ENCODE results near the gene TNS1.
"Not testable (repeated sequence)": the region's sequence is repeated elsewhere in the genome, so short reads cannot be mapped to it uniquely, and the experiment has no call there.

Gene TNS1

DNA sequence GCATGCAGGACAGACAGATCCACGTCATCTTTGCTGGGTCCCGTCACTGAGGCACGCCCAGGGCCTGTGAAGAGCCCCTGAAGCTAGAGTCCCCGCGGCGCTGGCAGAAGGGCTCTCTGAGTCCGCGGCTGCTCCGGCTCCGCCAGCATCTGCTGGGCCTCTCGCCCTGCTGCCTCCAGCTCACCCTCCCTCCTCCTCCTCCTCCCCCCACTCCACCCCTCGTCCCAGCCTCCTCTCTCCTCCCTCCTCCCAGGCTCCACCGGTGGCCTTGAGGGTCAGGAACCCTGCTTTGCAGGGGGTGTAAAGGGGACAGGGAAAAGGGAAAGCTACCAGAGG lies at the start of gene TNS1:
TSS of gene TNS1 (minus strand) at position 151 of the 336 bp plus-strand sequence. CDS start at position 28, 123 bp downstream.
- no peak for DNase-seq

DNA sequence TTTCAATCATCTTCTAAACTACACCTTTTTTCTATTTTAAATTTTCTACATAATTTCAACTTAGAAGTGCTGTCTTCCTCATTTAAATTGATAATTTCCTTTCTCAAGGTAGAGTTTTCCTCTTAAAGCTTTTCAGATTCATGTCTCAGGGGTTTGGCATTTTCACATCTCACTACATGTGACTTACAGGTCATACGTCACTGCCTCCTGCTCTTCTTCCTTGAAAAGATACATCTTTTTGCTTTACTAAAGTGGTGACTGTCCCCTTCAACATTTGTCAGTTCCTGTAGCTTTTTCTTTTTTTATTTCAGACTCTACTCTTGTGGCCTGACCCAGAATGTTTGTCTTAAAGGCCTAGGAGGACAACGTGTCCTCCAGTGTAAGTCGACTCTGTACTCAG lies 49.1 kb upstream of the TNS1 start:
- DNase-seq = no peak

DNA sequence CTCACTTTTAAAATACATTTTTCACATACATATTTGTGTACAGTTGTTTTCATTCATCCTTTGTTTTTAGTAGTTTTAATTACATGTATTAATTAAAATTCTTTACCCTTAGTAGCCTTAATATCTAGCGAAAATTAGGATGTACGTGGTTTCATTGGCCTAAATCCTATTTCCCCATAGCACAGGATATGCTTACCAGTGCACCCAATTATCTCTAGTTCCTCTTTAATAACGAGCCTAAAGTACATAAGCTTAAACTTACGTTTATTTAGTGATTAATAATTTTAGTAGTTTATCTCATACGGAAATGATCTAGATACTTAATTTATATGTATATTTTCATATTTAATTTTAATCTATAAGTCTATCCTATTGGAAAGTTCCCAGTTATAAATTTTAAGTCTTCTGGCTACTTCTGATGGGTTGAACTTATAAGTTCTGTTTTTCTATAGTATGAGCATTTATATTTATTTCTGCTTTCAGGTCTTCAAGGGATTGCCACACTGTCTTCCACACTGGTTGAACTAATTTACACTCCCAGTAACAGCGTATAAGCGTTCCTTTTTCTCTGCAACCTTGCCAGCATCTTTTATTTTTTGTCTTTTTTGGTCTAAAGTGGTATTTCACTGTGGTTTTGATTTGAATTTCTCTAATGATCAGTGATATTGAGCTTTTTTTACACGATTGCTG lies 44.9 kb upstream of the TNS1 start:
- DNase-seq = no peak

DNA sequence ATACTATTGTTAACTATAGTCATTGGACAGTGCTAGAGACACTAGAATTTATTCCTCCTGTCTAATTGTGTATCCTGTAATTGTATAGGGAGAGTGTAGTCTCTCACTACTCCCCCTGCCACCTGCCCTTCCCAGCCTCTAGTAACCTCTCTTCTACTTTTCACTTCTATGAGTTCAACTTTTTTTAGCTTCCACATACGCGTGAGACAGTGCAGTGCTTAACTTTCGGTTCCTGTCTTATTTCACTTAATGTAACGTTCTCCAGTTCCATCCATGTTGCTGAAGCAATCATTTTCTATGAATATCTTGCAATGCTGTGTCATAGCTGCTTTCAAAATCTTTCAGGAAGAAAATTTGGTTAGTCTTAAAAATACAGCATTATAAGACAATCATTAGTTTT lies 43.4 kb upstream of the TNS1 start:
- no peak for DNase-seq

DNA sequence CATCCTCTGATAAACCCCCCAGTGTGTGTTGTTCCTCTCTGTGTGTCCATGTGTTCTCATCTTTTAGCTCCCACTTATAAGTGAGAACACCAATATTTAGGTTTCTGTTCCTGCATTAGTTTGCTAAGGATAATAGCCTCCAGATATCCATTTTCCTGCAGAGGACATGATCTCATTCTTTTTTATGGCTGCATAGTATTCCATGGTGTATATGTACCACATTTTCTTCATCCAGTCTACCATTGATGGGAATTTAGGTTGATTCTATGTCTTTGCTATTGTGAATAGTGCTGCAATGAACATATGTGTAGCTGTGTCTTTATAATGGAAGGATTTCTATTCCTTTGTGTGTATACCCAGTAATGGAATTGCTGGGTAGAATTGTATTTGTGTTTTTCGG lies 41.8 kb upstream of the TNS1 start:
- not testable (repeated sequence) for DNase-seq

DNA sequence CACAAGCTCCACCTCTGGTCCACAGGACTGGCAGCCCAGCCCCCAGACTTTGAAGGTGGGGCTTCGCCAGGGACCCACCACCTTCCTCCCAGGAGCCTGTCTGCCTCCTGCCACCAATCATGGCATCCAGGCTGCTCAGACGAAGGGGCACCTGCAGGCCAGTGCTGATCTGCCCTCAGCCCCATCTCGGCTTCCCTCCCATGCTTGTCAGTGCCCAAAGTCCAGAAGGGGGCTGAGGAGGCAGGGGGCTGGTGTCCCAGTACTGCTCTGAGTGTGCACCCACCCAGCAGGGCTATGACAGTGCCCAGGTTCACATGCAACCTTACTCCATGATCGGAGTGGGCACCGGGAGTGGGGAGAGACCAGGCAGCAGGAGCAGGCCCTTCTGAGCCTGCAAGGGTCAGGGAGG lies 40.9 kb upstream of the TNS1 start:
- no peak for DNase-seq

DNA sequence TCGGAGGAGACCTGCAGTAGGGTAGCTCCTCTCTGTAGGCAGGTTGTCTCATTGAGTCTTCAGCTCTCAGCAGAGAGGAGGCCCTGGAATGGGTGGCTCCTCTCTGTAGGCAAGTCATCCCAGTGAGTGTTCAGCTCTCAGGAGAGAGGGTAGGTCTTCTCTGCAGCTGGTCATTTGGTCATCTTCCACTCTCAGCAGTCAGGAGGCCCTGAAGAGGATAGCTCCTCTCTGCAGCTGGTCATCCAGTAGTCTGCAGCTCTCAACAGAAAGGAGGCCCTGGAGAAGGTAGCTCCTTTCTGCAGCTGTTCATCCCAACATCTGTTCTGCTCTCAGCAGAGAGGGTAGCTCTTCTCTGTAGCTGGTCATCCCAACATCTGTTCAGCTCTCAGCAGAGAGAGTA lies 40.3 kb upstream of the TNS1 start:
- no peak for DNase-seq

DNA sequence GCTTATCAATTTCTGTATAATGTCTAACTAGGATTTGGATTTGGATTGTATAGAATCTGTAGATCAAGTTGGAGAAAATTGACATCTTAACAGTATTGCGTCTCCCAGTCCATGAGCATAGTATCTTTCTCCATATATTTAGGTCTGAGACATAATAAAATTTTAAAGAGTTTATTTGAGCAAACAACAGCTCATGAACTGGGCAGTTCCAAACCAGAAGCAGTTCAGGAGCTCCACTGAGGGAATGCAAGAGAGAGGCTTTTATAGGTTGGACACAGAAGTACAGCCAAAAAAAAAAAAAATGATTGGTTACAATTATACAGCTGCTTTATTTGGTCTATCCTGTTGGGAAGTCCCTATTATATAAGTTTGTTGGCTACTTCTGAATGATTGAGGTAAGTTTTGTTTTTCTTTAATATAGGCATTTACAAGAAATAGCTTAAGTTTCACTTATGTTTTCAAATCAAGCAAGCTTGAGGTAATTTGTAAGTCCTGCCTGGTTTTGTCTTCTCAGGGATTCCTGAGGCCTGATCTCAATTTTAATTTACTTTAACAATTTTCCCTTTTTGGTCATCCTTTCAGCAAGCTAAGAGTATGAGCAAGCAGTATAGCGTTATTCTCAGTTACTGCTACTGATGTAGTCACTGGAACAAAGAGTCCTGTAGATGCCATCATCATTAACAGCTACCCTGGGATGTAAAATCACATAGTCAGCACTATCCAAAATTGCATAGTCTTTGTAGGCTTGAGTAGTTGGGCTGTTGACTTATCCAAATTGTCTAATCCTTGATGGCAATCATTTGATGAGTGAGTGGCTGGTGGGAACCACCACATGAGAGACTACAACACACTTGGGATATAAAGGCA lies 38.7 kb upstream of the TNS1 start:
- DNase-seq = no peak

DNA sequence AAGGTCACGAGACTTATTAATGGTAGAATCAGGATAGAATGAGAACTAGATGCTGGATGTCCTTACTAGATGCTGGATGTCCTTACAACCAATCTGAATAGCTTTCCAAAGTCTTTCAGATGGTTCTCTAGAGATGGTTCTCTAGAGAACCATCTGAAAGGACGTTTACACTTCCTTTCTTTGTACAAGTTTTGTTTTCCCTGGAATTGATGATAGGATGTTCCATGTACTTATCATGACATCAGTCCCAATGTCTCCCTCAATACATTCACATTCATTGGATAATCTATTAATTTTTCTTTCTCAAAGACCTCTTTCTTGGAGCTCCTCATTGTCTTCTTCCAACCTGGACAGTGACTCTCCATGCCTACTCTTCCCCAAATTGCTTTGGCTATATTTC lies 38.1 kb upstream of the TNS1 start:
- no peak for DNase-seq

DNA sequence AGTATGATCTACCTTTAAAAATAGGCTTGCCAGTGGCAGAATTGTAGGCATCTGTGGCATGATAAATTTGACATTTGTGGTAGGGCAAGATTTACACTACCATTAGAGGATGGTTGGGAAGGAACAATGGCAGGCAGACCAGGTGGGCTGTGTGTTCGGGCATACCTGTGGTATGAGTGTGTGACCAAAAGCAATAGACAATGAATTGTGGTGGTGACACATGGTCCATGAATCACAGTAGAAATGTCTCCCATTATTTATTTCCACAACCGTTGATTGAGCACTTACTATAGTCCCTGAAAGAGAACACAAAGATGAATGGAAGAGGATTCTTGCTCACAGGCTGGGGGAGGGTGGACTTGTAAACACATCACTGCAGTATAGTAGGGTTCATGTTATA lies 36.4 kb upstream of the TNS1 start:
- DNase-seq = no peak

DNA sequence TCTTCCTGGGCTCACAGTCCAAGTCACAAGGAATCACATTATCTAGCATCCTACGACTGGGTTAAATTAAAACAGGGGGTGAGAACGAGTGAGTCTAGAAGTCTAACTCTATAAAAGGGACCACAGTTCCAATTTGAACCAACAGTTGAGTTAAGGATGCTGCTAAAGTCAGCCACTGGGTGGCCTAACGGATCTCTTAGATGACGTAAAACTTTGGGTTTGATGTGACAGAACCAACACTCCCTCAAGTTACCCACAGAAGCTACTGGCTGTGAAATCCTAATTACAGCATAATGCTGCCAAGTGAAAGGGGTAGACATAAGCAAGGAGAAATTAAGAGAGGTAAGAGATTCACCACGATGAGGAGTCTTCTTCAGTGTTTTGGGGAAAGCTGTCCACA lies 33.6 kb upstream of the TNS1 start:
- DNase-seq = no peak

DNA sequence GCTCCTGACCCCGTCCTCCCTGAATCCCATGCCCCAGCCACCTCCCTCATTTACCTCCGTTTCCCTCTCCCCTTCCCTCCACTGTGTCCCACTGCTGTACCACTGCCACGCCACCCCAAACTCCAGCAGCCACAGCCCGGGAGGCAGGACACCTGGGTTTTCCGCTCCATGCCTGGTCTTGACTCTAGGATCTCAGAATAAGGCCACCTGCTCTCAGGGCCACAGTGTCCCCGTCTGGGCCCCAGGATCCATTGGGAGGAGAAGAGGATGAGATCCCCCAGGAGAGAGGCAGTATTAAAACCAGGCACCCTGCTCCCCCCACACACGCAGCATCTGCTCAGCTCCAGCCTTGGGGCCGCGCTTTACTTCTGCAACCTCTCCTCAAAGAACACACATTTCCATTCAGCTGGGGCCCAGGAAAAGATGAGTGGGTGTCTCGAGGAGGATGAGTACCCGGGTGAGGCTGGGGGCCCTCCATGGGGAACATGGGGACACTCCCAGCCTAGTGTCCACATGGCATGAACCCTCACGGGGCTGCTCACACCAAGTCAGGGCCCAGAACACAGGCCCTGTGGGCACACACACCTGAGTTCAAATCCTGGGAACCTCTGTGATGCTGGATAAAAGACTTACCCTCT lies 32.8 kb upstream of the TNS1 start:
- no peak for DNase-seq

DNA sequence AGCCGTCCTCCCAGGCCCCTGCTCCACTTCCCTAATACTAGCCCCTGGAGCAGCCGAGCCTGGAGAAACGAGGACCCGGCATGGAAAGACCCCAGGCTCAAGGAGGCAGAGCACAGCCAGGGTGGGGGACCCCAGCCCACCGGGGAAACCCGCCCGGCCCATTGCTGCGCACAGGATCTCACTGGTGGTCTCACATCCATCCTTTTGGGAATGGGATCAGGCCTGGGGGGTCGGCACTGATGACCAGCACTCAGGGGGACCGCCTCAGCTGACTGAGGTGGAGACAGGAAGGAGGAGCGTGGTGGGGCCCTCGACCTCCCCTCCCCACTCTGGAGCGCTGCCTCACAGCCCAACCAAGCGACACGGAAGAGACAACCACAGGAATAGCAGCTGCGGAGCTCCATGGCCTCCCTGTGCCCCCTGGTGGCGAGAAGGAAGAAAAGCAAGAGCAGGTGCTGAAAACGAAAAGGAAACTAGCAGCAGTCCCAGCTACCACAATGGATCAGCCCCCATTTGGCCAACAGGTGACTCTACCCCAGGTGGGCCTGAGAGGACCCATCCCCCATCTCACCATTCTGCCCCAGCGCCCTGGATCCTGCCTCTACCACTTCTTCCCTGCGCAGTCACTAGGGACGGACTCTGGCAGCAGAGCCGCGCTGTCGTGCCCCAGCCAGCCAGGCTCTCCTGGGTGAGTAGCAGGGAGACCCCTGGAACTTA lies 31.9 kb upstream of the TNS1 start:
- peak; percentile 82 for DNase-seq

DNA sequence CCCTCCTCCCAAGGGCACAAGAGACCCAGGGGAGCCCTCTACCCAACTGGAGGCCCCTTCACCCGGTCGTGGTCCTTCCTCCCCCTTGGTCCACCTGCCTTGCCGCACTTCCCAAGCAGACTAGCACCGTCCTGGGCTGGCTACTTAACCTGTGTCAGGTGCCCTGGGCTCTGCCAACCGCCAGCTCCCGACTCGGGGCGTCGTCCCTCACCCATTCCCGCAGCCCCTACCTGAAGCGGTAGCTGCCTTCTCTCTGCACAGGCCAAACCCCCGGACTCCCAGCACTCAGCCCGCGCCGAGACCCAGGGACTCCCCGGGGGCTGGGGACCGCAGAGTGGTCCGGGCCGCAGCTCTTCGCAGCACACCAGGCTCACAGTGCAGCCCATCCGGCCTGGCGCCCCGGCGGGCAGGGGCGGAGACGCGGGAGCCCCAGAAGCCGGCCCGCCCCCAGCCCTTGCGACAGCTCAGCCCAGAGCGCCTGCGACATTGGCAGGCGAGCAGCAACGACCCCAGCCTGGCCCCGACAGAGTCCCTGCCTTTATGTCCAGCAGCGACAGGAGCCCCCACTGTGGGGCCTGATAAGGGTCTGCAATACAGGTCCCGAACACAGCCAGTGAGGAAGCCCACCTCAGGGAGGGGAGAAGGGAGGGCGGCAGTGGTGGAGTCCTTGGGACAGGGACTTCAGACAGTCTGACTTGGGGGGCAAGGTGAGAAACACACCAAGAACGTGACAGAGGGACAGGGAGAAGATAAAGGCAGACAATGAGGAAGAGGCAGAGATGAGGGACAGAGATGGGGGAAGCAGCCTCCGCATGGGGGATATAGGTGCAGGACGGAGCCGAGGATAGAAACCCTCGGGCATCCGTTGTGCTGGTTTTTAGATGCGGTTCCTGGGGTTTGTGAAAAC lies 31.0 kb upstream of the TNS1 start:
- no peak for DNase-seq

DNA sequence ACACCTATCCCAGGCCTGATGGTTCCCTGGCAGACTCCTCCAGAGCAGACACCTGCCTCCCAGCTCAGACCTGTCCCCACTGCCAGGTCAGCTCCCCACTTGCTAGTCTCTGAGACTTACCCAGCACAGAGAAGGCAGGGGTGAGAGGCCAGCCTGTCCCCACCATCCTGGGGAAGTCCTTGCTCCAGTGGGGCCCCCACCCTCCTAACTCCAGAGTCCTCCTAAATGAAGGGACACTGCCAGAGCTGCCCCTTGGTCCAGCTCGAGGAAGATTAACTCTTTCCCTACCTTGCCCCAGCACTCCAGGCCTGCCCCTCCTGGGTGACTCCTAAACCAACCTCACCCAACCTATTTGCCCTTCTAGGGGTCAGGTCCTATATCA lies 30.4 kb upstream of the TNS1 start:
- DNase-seq = no peak

DNA sequence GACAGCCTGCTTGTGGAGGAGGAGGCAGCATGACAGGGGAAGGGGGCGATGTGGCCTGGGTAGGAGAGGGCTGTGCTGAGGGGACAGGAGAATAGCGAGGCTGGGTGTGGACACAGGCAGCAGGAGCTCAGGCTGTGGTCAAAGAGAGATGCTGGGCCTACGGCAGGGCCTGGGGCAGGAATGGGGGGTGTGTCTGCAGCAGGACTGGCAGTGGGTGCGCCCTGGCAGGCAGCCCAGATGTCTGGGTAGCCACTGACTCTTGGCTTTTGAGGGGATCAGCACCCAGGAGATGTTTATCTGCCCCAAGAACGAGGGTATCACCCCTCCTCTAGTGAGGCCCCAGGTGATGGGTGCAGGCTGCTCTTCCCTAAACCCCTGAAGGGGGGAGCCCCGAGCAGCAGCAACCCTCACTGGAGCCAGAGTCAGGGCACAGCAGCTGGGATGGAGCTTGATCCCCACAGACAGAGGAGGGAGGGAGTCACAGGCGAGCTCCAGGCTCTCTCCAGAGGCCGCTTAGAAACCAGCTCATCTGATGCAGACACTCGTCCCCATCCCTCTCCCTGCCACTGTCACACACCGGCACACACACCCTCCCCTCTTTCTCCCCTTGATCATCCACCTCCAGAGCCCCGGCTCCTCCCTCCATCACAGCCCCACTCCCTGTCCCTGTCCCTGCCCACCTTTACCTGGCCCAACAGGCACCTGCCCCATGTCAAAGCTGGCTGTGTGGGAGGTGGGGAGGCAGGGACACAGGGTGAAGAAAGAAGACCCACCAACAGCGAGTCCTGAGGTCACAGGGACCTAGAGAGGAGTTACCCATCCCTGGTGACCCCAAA lies 29.8 kb upstream of the TNS1 start:
- no peak for DNase-seq

DNA sequence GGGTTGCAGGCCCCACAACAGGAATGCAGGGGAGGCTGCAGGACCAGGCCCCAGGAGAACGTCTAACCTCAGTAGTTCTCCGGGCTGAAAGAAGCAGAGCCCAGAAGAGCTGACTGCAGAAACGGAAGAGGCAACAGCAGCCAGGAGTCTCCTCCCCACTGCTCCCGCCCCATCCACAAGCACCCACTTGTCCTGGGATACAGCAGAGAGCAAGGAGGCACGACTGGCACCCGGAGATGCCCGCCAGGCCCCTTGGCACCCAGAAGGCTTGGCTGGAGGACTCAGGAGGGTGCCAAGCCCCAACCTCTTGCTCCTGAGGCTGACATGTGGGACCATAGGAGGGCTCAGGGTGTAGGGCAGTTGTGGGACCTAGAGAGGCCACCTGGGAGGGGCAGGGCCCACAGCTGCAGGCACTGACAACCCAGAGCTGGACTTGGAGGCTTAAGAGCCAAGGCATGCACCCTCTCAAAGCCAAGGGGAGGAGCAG lies 29.0 kb upstream of the TNS1 start:
- no peak for DNase-seq

DNA sequence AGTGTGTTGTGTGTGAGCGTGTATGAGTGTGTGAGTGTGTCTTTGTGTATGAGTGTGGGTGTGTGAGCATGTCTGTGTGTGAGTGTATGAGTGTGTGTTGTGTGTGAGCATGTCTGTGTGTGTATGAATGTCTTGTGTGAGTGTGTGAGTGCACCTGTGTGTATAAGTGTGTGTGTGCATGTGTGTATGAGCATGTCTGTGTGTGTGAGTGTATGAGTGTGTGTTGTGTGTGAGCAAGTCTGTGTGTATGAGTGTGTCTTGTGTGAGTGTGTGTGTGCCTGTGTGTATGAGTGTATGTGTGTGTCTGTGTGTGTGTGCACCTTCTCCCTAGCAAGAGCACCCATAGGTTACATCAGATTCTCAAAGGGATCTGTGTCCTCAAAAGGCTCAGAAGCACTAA lies 28.5 kb upstream of the TNS1 start:
- no peak for DNase-seq

DNA sequence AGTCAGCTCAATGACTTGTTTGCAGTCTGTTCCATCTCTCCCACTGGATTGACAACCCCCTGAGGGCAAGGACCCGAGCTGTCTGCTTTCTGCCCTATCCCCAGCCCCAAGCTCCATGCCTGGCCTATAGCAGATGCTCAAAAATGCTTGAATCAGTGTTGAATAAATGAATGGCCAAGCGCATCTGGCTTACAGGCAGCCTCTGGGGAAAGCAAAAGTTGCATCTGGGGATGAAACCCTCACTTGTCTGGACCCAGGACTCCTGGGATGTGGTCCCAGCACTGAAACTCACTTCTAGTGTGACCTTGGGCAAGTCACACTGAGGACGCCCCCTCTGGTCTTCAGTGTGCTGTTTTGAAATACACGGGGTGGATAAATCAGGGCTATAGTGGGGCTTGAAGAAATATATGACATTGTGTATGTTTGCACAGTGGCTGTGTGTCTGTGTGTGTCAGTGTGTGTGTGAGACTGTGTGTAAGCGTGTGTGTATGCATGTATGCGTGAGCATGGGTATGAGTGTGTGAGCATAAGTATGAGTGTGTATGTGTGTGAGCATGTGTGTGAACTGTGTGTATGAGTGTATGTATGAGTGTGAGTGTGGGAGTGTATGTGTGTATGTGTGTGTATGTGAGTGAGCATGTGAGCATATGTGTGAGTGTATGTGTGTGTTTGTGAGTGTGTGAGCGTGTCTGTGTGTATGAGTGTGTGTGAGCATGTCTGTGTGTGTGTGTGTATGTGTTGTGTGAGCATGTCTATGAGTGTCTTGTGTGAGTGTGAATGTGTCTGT lies 27.8 kb upstream of the TNS1 start:
- DNase-seq = no peak

All from CD4-positive, alpha-beta T cell treated with Interleukin-10 for 1 hour (primary cell).